ENCODE data around the gene XRCC4.

The XRCC4 gene

DNA sequence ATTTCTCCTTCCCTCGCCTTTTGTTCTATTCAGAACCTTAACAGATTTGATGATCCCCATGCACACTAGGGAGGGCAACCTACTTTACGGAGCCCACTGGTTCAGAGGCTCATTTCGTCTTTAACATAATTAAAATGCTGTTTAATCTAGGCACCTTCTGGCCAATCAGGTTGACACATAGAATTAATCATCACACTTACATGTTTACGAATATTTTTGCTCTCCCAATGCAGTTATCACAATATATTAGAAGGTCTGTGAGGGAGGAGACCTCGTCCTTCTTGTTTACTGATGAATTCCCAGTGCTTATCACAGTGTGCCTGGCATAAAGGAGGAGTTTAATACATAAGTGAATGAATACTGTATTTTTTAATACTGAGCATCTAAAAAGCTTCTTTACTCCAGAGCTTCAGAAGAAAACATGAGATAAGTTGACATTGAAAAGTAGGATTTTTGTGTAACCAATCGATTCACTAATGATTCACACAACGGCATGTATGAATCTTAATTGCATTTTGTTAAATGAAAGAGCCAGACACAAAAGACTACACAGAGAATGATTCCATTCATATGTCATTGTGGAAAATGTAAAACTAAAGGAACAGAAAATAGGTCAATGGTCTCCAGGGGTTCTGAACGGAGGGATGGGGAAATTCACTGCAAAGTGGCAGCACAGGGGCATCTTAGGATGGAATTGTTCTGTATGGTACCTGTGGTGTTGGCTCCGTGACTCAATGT, 315.6 kb downstream of the XRCC4 start:
- TF ChIP-seq GATA3 (IDR thresholded peaks at IDR 0.05; ENCODE audit: low read depth, low read length) (no peak), GATA2 (IDR thresholded peaks at IDR 0.05; ENCODE audit: low read depth, low read length) (no peak)

DNA sequence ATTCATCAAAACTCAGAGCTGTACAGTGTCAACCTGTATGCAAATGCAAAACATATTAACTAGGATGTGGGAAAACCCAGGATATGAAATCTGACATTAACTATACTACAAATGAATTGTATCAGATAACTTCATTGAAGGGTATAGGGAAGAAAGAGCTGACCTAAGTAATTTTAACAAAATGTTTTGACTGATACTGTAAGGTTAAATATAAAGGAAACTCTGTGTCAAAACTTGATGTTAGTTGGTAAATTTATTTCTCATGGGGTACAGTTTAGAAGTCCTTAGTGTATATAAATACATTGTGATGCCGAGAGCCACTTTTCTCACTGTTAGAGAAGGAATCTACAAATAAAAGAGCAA, 316.1 kb downstream of the XRCC4 start:
- TF ChIP-seq GATA2 (IDR thresholded peaks at IDR 0.05; ENCODE audit: low read depth, low read length) (no peak), GATA3 (IDR thresholded peaks at IDR 0.05; ENCODE audit: low read depth, low read length) (no peak)

DNA sequence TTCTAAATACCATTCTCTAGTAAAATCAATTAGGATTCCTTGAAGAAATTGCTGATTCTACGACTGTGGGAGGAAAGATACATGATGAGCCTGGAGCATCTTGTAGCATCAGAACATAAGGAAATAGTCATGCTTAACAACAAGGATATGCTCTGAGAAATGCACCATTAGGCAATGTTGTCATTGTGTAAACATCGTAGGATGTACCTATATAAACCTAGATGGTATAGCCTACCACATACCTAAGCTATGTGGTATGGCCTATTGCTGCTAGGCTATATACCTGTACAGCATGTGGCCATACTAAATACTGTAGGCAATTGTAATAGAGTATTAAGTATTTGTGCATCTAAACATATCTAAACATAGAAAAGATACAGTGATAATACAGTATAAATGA, 316.8 kb downstream of the XRCC4 start:
- no peak for TF ChIP-seq GATA2 (IDR thresholded peaks at IDR 0.05; ENCODE audit: low read depth, low read length)
- no peak for TF ChIP-seq GATA3 (IDR thresholded peaks at IDR 0.05; ENCODE audit: low read depth, low read length)

DNA sequence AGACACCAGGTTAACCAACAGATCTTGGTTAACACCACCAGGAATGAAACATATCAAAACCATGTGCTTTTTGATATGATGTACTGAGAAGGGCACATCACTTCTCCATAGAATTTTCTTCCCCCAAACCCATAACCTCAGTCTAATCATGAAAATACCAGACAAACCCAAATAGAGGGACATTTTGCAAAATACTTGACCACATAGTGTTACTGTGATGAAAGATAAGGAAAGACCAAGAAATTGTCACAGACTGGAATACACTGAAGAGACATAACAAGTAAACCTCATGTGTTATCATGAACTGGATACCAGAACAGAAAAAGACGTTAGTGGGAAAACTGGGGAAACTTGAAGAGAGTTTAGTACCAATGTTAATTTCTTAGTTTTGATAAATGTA, 319.3 kb downstream of the XRCC4 start:
- TF ChIP-seq GATA2 (IDR thresholded peaks at IDR 0.05; ENCODE audit: low read depth, low read length), result no peak
- TF ChIP-seq GATA3 (IDR thresholded peaks at IDR 0.05; ENCODE audit: low read depth, low read length), result no peak

DNA sequence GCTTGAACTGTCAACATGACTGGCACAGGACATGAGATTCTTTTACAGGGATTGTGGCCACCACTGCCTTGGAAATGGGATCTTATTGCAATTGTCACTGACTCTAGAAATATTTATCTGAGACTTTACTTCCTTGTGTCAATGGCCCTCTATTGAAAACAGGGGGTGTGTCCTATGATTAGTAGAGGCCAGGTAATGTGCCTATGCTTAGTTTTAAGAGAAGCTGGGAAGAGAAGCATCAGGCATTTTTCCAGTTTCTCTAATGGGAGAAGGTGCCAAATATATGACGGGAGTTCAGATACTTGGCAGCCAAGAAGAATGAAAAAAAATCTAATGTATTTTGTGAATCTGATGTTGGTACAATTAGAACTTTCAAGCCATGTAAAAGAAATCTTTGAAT, 320.3 kb downstream of the XRCC4 start:
- TF ChIP-seq GATA3 (IDR thresholded peaks at IDR 0.05; ENCODE audit: low read depth, low read length) (no peak), GATA2 (IDR thresholded peaks at IDR 0.05; ENCODE audit: low read depth, low read length) (no peak)

DNA sequence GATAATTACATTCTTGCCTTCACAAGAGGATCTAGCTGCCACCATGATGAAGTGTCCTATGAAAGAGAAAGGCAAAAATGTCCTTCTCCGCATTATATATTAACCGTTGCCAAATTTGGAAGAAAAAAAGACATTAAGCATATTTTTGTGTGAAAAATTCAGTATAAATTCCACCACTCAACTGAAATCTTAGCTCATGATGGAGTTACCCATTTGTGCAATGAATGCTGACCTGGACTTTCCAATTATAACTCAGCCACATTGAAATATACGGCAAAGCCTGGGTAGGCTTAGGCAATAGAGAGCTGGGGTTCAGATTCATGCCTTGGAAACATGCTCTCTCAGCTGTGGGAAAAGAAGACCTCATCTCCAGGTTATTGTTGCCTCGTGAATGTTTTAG, 322.9 kb downstream of the XRCC4 start:
- TF ChIP-seq GATA3 (IDR thresholded peaks at IDR 0.05; ENCODE audit: low read depth, low read length) (no peak), GATA2 (IDR thresholded peaks at IDR 0.05; ENCODE audit: low read depth, low read length) (no peak)

DNA sequence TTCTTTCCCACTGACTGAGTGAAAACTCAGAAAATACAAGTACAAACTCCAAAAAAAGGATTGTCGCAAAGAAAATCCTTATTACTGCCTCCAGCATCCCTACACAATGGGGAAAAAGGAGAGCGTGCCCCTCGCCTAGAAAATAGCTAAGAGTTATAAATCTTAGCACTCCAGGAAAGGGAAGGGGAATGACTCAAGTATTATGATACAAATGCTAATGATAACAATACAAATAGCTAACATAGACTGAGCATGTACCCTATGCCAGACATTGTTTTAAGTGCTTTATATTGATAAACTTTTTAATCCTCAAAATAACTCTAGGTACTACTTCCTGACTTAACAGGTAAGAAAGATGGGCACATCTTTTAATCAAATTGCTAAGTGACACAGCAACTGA, 323.4 kb downstream of the XRCC4 start:
- no peak for TF ChIP-seq GATA3 (IDR thresholded peaks at IDR 0.05; ENCODE audit: low read depth, low read length)
- TF ChIP-seq GATA2 (IDR thresholded peaks at IDR 0.05; ENCODE audit: low read depth, low read length), result no peak

DNA sequence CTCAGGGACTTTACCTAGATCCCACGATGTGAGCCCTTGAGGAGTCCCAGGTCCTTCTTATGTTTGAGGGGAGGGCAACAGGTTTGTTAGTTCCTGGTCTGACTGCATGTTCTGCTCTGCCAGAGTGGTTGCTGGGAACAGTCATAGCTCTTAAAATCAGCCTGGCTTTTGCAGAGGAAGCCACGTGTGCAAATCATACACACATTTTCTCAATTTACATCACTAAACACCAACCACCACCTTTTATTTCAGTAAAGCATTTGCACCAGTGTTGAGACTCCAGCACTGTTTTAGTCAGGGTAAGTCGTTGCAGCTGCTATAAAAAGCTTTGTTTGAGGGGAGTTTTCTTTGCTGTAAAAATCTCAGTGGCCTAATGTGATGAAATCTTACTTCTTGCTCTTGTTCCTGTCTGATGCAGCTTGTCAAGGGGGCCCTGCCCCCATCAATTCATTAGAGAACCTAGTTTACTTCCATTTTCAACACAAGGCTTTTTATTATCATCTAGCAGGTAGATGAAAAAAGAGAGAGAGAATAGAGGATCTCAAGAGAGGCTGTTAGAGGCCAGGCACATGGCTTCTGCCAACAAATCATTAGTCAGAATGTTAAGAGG, 323.9 kb downstream of the XRCC4 start:
- TF ChIP-seq GATA3 (IDR thresholded peaks at IDR 0.05; ENCODE audit: low read depth, low read length) (no peak), GATA2 (IDR thresholded peaks at IDR 0.05; ENCODE audit: low read depth, low read length) (no peak)

DNA sequence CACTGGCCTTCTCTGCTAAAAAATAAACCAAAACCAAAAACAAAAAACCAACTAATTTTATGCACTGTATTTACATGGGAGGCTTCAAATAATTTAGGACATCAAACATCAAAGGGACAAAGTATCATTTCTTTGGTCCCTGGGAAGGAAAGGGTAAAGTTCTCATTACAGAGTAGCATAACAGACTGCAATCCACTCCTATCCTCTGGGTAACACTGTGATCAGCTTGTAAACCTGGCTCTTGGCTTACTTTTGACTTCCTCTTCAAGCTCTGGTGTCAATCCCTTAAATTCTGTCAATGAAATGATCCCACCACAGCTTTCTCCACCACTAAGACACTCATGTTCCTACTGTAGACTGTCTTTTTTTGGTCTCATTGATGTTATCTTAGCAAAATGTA, 324.4 kb downstream of the XRCC4 start:
- TF ChIP-seq GATA2 (IDR thresholded peaks at IDR 0.05; ENCODE audit: low read depth, low read length) (no peak), GATA3 (IDR thresholded peaks at IDR 0.05; ENCODE audit: low read depth, low read length) (no peak)
